ENCODE measurements around the gene PRKCI. TPM values are rescaled to one million over a fixed set of nuclear protein-coding genes. Genes with fewer than 3 reads are reported as not detected.
"Not testable (repeated sequence)": the region's sequence is repeated elsewhere in the genome, so short reads cannot be mapped to it uniquely, and the experiment has no call there.

Gene PRKCI
- total RNA-seq, 1 donor from 2014 or later = 45.9 TPM

GRCh38 chr3:170201527-170201926, 20.7 kb upstream of the PRKCI start:
- no peak overlapping the region for H3K4me3 ChIP-seq
- intact Hi-C loops (cut with DNase I) = no loop called here
- H3K36me3 ChIP-seq = no peaks in the 10 kb centered on the region
- no peak for ATAC-seq
- no peak overlapping the region for H3K27ac ChIP-seq
- H3K4me1 ChIP-seq = no peaks in the 10 kb centered on the region
- no peaks in the 10 kb centered on the region for H3K9me3 ChIP-seq
- H3K27me3 ChIP-seq (ENCODE audit: low read depth) = no peaks in the 10 kb centered on the region
- TF ChIP-seq CTCF (IDR thresholded peaks at IDR 0.05) = no peak
- no peak for DNase-seq

DNA sequence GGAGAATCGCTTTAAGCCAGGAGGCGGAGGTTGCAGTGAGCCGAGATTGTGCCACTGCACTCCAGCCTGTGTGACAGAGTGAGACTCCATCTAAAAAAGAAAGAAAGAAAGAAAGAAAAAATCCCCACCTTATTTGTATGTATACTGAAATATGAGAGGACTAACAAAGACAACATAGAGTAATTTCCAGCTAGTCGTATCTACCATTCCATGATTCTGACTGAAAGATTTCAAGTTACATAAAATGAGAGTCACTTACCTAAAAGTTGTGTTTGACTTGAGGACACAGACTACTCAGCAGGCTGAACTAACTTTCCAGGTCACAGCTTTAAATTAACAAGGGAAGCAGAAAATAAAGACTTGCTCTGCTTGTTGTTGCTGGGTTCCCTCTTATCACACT, 18.8 kb upstream of the PRKCI start:
- Histone ChIP-seq H3K4me3 (no peak overlapping the region), H3K9me3 (no peaks in the 10 kb centered on the region), H3K4me1 (no peaks in the 10 kb centered on the region), H3K36me3 (no peaks in the 10 kb centered on the region), H3K27me3 (ENCODE audit: low read depth) (no peaks in the 10 kb centered on the region), H3K27ac (no peak overlapping the region)
- intact Hi-C loops (cut with DNase I) = no loop called here
- no peak for TF ChIP-seq CTCF (IDR thresholded peaks at IDR 0.05)
- no peak for DNase-seq
- no peak for ATAC-seq

GRCh38 chr3:170204023-170204472, 18.2 kb upstream of the PRKCI start:
- no peak for DNase-seq
- no peaks in the 10 kb centered on the region for H3K4me1 ChIP-seq
- no peaks in the 10 kb centered on the region for H3K36me3 ChIP-seq
- ATAC-seq = peak in 1 of 2 donors; percentile 29
- H3K27me3 ChIP-seq (ENCODE audit: low read depth) = no peaks in the 10 kb centered on the region
- H3K4me3 ChIP-seq = no peak overlapping the region
- intact Hi-C loops (cut with DNase I) = no loop called here
- H3K9me3 ChIP-seq = no peaks in the 10 kb centered on the region
- H3K27ac ChIP-seq = no peak overlapping the region
- TF ChIP-seq CTCF (IDR thresholded peaks at IDR 0.05) = no peak

DNA sequence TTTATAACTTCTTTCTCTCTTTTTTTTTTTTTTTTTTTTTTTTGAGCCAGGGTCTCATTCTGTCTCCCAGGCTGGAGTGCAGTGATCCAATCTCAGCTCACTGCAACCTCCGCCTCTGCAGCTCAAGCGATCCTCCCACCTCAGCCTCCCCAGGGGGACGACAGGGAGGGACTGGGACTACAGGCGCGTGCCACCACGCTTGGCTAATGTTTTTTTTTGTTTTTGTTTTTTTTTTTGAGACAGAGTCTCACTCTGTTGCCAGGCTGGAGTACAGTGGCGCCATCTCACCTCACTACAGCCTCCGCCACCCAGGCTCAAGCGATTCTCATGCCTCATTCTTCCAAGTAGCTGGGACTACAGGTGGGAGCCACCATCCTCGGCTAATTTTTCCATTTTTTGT, 17.7 kb upstream of the PRKCI start:
- Histone ChIP-seq H3K4me3 (no peak overlapping the region), H3K27ac (no peak overlapping the region), H3K36me3 (no peaks in the 10 kb centered on the region), H3K27me3 (ENCODE audit: low read depth) (no peaks in the 10 kb centered on the region), H3K9me3 (no peaks in the 10 kb centered on the region), H3K4me1 (no peaks in the 10 kb centered on the region)
- no peak for DNase-seq
- intact Hi-C loops (cut with DNase I) = no loop called here
- no peak for TF ChIP-seq CTCF (IDR thresholded peaks at IDR 0.05)
- ATAC-seq = no peak

DNA sequence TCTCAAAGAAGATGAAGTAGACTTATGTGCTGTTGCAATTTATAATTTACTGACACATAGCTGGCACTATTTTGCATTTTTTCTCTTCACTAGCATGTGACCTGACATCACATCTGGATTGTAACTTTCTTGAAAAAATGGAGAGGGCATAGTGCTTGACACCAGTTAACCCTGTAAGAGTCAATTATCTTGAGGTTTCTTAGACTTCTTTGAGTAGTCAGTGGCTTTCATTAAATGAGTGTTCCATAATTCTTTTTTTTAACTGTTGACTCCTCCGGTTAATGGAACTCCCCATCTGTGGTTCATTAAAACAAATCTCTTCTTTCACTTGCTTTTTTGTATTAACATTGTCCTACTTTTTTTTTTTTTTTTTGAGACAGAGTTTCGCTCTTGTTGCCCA, 16.9 kb upstream of the PRKCI start:
- no peak for ATAC-seq
- H3K27ac ChIP-seq = no peak overlapping the region
- intact Hi-C loops (cut with DNase I) = no loop called here

GRCh38 chr3:170206164-170206762, 16.0 kb upstream of the PRKCI start:
- H3K27me3 ChIP-seq (ENCODE audit: low read depth); DNase-seq; H3K27ac ChIP-seq; H3K4me3 ChIP-seq; intact Hi-C loops (cut with DNase I); H3K4me1 ChIP-seq; ATAC-seq; H3K36me3 ChIP-seq; H3K9me3 ChIP-seq: not testable (repeated sequence)

More for the DNA sequence above, 16.9 kb upstream of the PRKCI start:
- H3K9me3 ChIP-seq = no peaks in the 10 kb centered on the region
- H3K4me3 ChIP-seq = no peak overlapping the region
- no peak for TF ChIP-seq CTCF (IDR thresholded peaks at IDR 0.05)
- H3K4me1 ChIP-seq = no peaks in the 10 kb centered on the region
- no peaks in the 10 kb centered on the region for H3K27me3 ChIP-seq (ENCODE audit: low read depth)
- no peak for DNase-seq
- no peaks in the 10 kb centered on the region for H3K36me3 ChIP-seq

Measured in lower lobe of right lung (tissue), 2 donors.